Ecto neural progenitor cell (in vitro differentiated cells): ENCODE data around the gene FAM98C.

Experiments
- DNase-seq: peaks from one replicate; pipeline ENCODE4 v3.0.0-alpha.2; 2018; ENCODE audit warnings: low spot score

Gene FAM98C

GRCh38 chr19:38457202-38457601 lies 54.3 kb downstream of the FAM98C start:
- no peak for DNase-seq

- DNase-seq: no peak
These were observed 55.0 kb downstream of the FAM98C start for GRCh38 chr19:38457690-38458405.
